Mammary epithelial cell (primary cell): ENCODE data around the gene MT1HL1.

Source experiments
- CTCF ChIP-seq, 2 donors: IDR thresholded peaks in 1 of 2; conservative IDR thresholded peaks in 1 of 2; 2 replicates each; pipeline ENCODE4 v1.5.1; 2011 to 2012; ENCODE audit warnings: inconsistent platforms in 2 of 2, low read length in 2 of 2, mild to moderate bottlenecking in 2 of 2, control low read depth in 1 of 2, low read depth in 1 of 2; ENCODE audit not compliant: insufficient read depth in 1 of 2; ENCODE audit errors: extremely low read depth in 1 of 2
- EZH2 ChIP-seq: IDR thresholded peaks from 2 replicates; pipeline ENCODE4 v1.6.1; 2012; ENCODE audit warnings: low read length, inconsistent platforms, borderline replicate concordance

- no peak for TF ChIP-seq CTCF (conservative IDR thresholded peaks at IDR 0.05 in 1 of 2, IDR thresholded peaks at IDR 0.05 in 1 of 2; ENCODE audit: extremely low read depth in 1 of 2, insufficient read depth in 1 of 2, low read depth in 1 of 2, low read length in 2 of 2)
- TF ChIP-seq EZH2 = no peak
Observed at GRCh38 chr1:237012788-237013383, 8.6 kb upstream of the MT1HL1 start.
